Nephron (organoid): ENCODE results near the gene C18orf32.
"Not testable (repeated sequence)": the region's sequence is repeated elsewhere in the genome, so short reads cannot be mapped to it uniquely, and the experiment has no call there.

Source experiments
- H3K27ac Mint-ChIP-seq, 3 experiments: 2 replicates each; pipeline ENCODE4 v1.8.0; 2020; ENCODE audit warnings: mixed read lengths in 3 of 3, mild to moderate bottlenecking in 2 of 3, moderate library complexity in 1 of 3
- H3K27me3 Mint-ChIP-seq: 2 replicates; pipeline ENCODE4 v1.8.0; 2021; ENCODE audit warnings: low read depth, mild to moderate bottlenecking, moderate library complexity, mixed read lengths
- H3K36me3 Mint-ChIP-seq: 2 replicates; pipeline ENCODE4 v1.8.0; 2020; ENCODE audit warnings: low read depth, mixed read lengths
- H3K4me1 Mint-ChIP-seq: 2 replicates; pipeline ENCODE4 v1.8.0; 2020; ENCODE audit warnings: mixed read lengths
- H3K4me3 Mint-ChIP-seq, 3 experiments: 2 replicates each; pipeline ENCODE4 v1.8.0; 2020; ENCODE audit warnings: mild to moderate bottlenecking in 3 of 3, mixed read lengths in 3 of 3, moderate library complexity in 2 of 3
- H3K9me3 Mint-ChIP-seq: 2 replicates; pipeline ENCODE4 v1.8.0; 2020; ENCODE audit warnings: mixed read lengths
- TF ChIP-seq, protein P1 (sequence below), 3 experiments: fragments of 200-600 bp; sonication (generic); IDR thresholded peaks; one replicate each; pipeline ENCODE4 v1.5.0; 2021; ENCODE audit warnings: antibody characterized with exemption in 3 of 3; ENCODE audit not compliant: unreplicated experiment in 3 of 3

C18orf32 gene

DNA sequence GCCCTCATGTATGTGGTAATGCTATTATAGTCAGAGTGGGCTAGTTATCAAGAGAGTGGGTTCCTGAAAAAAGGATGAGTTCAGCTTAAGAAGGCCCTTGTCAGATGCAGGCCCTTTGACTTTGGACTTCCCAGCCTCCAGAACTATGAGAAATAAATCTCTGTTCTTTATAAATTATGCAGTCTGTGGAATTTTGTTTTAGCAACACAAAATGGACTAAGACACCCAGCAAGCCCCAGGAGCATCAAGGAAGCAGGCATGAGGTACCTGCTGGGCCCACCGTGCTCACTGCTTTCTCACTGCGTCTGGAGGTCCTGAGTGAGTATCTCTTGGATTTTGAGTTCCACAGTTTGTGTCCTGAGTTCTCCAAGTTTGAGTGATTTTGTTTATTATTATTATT is 38.9 kb upstream of the C18orf32 start:
- H3K27ac Mint-ChIP-seq, result no peak overlapping the region
- peaks cover 6% of the 10 kb centered on the region for H3K27me3 Mint-ChIP-seq
- no peaks in the 10 kb centered on the region for H3K9me3 Mint-ChIP-seq
- no peaks in the 10 kb centered on the region for H3K36me3 Mint-ChIP-seq
- TF ChIP-seq, protein P1, sequence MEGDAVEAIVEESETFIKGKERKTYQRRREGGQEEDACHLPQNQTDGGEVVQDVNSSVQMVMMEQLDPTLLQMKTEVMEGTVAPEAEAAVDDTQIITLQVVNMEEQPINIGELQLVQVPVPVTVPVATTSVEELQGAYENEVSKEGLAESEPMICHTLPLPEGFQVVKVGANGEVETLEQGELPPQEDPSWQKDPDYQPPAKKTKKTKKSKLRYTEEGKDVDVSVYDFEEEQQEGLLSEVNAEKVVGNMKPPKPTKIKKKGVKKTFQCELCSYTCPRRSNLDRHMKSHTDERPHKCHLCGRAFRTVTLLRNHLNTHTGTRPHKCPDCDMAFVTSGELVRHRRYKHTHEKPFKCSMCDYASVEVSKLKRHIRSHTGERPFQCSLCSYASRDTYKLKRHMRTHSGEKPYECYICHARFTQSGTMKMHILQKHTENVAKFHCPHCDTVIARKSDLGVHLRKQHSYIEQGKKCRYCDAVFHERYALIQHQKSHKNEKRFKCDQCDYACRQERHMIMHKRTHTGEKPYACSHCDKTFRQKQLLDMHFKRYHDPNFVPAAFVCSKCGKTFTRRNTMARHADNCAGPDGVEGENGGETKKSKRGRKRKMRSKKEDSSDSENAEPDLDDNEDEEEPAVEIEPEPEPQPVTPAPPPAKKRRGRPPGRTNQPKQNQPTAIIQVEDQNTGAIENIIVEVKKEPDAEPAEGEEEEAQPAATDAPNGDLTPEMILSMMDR (IDR thresholded peaks at IDR 0.05; ENCODE audit: unreplicated experiment in 3 of 3), result no peak
- H3K4me1 Mint-ChIP-seq, result peaks cover 9% of the 10 kb centered on the region
- H3K4me3 Mint-ChIP-seq, result no peak overlapping the region

DNA sequence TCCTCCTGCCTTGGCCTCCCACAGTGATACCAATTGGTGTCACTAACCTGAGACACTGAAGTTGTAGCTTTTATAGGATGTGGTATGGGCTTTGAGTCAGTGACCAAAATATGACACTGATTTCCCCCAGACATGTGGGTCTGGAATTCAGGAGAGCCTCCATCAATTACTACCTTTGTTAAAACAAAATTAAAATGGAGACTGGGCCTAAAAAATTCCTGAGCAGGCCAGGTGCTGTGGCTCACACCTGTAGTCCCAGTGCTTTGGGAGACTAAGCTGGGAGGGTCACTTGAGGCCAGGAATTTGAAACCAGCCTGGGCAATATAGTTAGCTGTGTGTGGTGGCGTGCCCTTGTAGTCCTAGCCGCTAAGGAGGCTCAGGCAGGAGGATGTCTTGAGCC is 37.9 kb upstream of the C18orf32 start:
- no peak overlapping the region for H3K4me3 Mint-ChIP-seq
- no peak overlapping the region for H3K27ac Mint-ChIP-seq
- TF ChIP-seq, protein P1 (IDR thresholded peaks at IDR 0.05; ENCODE audit: unreplicated experiment in 3 of 3), result no peak

DNA sequence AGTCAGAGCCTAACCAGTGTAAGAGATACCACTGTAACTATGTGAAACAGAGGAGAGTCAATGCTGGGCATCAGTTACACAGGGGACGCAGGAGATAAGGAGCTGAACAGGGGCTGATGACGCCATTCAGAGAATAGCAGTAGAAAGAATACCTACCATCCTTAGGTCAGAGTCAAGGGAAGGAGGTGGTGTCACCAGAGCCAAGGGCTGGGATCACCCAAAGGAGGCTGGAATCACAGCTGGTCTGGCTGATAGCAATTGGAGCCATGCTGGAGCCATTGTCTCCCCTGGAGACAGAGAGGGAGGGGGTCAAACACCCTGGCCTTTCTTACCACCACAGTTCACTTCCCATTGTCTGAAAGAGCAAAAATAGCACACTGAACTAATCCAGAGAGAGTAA is 37.3 kb upstream of the C18orf32 start:
- Mint-ChIP-seq H3K36me3 (no peaks in the 10 kb centered on the region), H3K4me3 (no peak overlapping the region), H3K27ac (no peak overlapping the region), H3K4me1 (peaks cover 16% of the 10 kb centered on the region), H3K9me3 (no peaks in the 10 kb centered on the region), H3K27me3 (peaks cover 6% of the 10 kb centered on the region)
- TF ChIP-seq, protein P1 (IDR thresholded peaks at IDR 0.05; ENCODE audit: unreplicated experiment in 3 of 3), result no peak

More for the DNA sequence above, 37.9 kb upstream of the C18orf32 start:
- Mint-ChIP-seq H3K4me1 (peaks cover 13% of the 10 kb centered on the region), H3K36me3 (no peaks in the 10 kb centered on the region), H3K27me3 (peaks cover 6% of the 10 kb centered on the region), H3K9me3 (no peaks in the 10 kb centered on the region)

DNA sequence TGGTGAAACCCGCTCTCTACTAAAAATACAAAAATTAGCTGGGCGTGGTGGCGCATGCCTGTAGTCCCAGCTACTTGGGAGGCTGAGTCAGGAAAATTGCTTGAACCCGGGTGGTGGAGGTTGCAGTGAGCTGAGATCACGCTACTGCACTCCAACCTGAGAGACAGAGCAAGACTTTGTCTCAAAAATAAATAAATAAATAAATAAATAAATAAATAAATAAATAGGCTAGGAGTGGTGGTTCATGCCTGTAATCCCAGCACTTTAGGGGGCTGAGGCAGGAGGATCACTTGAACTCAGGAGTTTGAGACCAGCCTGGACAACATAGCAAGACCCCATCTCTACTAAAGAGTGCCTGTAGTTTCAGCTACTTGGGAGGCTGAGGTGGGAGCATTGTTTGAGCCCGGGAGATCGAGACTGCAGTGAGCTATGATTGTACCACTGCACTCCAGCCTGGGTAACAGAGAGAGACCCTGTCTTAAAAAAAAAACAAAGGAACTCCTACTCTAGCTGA is 36.6 kb upstream of the C18orf32 start:
- H3K27me3 Mint-ChIP-seq, H3K9me3 Mint-ChIP-seq, H3K36me3 Mint-ChIP-seq, H3K4me3 Mint-ChIP-seq, H3K27ac Mint-ChIP-seq: not testable (repeated sequence)
- H3K4me1 Mint-ChIP-seq, result peaks cover 23% of the 10 kb centered on the region

DNA sequence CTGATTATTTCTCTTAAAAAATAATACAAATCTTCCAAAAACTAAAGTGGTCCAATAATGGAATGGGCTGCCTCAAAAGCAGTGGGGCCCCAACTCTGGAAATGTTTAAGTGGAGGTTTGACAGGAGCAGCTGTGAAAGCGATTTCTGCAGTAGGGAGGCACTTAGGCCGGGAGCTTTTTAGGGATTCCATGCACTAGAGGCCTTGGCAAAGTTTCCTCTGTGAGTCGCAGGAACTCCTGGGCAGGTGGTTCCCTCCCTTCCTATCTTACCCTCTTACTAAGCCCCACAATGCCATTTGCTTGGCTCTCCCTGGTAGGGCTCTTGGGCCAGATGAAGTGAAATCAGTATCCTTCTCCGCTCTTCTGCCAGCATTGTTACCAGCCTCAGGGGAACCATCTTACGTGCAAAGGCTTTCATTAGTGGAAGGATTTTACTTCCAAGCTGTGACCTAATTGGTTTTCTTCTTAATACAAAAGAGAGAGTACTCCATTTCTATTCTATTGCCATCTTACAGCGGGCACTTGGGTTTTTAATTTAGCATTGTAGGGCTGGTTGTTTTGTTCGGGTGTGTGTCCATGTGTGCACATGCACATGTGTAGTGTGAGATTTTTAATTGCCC is 34.3 kb upstream of the C18orf32 start:
- Mint-ChIP-seq H3K27ac (peak overlapping the region in 2 of 3 experiments; percentile 16 to 54), H3K4me3 (no peak overlapping the region), H3K4me1 (peaks cover 27% of the 10 kb centered on the region), H3K9me3 (no peaks in the 10 kb centered on the region), H3K27me3 (peaks cover 11% of the 10 kb centered on the region), H3K36me3 (no peaks in the 10 kb centered on the region)
- TF ChIP-seq, protein P1 (IDR thresholded peaks at IDR 0.05; ENCODE audit: unreplicated experiment in 3 of 3), result no peak

DNA sequence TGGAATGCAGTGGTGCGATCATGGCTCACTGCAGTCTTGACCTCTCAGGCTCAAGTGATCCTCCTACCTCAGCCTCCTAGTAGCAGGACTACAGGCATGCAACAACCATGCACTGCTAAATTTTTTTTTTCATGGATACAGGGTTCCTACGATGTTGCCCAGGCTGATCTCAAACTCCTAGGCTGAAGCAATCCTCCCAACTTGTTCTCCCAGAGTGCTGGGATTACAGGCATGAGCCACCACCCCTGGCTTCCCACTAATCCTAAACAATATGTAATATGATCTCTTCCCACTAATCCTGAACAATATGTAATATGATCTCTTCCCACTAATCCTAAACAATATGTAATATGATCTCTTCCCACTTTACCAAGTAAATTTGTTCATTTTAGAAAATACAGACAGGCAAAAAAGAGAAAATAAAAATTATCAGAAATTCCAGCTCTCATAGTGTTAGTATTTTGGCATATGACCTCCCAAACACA is 33.7 kb upstream of the C18orf32 start:
- Mint-ChIP-seq H3K4me1 (peaks cover 27% of the 10 kb centered on the region), H3K9me3 (no peaks in the 10 kb centered on the region), H3K27me3 (peaks cover 11% of the 10 kb centered on the region), H3K27ac (peak overlapping the region; percentile 16 to 19 (median 16)), H3K36me3 (no peaks in the 10 kb centered on the region), H3K4me3 (no peak overlapping the region)
- TF ChIP-seq, protein P1 (IDR thresholded peaks at IDR 0.05; ENCODE audit: unreplicated experiment in 3 of 3), result no peak
